PFSK-1 (cell line): ENCODE measurements around the gene RSU1.

Experiments
- POLR2AphosphoS5 ChIP-seq: IDR thresholded peaks from 2 replicates; pipeline ENCODE4 v1.6.1; 2012; ENCODE audit warnings: low read depth, mild to moderate bottlenecking, control low read depth, low read length, moderate library complexity
- REST ChIP-seq, 2 experiments: IDR thresholded peaks; 2 replicates each; pipeline versions ENCODE4 v1.6.1 to v1.8.0; 2011 to 2012; ENCODE audit warnings: low read depth in 2 of 2, low read length in 2 of 2, control low read depth in 1 of 2, inconsistent platforms in 1 of 2, mild to moderate bottlenecking in 1 of 2, moderate library complexity in 1 of 2; ENCODE audit not compliant: insufficient read depth in 1 of 2
- TAF1 ChIP-seq: IDR thresholded peaks from 2 replicates; pipeline ENCODE4 v1.6.1; 2012; ENCODE audit warnings: low read length, control low read depth, borderline replicate concordance; ENCODE audit not compliant: insufficient read depth

GRCh38 chr10:16675334-16675733 lies 141.9 kb downstream of the RSU1 start:
- TF ChIP-seq POLR2AphosphoS5 = no peak
- TF ChIP-seq TAF1 = no peak
- no peak for TF ChIP-seq REST (IDR thresholded peaks at IDR 0.05; ENCODE audit: insufficient read depth in 1 of 2, low read depth in 2 of 2, low read length in 2 of 2)
